GM19238 (cell line): ENCODE data around the gene FFAR1.
"Not testable (repeated sequence)": the region's sequence is repeated elsewhere in the genome, so short reads cannot be mapped to it uniquely, and the experiment has no call there.

Experiments
- DNase-seq: peaks from one replicate; pipeline ENCODE4 v3.0.0; 2011; ENCODE audit warnings: low spot score; ENCODE audit not compliant: insufficient read length

FFAR1 gene

DNA sequence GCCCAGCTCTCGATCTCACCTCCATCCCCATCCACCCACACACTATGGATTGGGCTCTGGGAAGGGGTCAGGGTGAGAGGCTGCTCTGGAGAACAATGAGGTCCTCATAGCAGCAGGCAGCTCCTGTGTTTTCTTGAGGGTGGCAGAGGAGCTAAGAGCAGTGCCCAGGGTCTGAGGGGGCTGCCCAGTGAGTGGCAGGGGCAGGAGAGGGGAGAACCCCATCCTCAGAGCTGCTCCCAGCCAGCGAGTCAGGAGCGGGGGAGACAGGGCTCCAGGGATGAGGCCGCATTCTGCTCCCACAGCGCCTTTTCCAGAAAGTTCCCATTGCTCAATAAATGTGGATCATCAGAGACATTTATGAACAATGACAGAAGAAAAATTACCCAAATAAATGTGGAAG, 12.4 kb downstream of the FFAR1 start:
- DNase-seq = not testable (repeated sequence)

DNA sequence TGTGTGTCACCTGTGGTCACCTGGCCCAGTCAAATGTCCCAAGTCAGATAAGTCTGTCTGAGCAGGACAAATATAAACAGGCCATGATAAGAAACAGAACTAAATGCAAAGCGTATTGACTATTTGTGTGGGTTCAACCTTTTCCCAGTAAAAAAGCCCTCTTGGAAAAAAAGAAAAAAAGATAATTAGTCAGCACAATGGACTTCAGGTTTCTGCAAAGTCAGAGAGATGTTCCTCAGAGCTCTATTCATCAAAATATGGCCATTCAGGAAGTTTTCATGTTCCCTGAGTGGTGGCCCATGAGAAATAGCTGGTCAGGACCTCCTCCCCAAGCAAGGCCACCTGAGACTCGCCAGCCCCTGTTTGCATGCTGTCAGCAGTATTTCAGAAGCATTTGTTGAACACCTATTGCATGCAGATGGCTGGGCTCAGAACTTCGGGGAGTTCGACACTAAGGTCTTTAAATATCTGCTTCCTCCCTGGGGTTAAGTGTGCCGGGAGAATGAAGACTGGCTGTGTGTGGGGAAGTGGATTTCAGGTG, 13.2 kb downstream of the FFAR1 start:
- DNase-seq = no peak

GRCh38 chr19:35362261-35363000, 14.7 kb downstream of the FFAR1 start:
- DNase-seq = no peak

DNA sequence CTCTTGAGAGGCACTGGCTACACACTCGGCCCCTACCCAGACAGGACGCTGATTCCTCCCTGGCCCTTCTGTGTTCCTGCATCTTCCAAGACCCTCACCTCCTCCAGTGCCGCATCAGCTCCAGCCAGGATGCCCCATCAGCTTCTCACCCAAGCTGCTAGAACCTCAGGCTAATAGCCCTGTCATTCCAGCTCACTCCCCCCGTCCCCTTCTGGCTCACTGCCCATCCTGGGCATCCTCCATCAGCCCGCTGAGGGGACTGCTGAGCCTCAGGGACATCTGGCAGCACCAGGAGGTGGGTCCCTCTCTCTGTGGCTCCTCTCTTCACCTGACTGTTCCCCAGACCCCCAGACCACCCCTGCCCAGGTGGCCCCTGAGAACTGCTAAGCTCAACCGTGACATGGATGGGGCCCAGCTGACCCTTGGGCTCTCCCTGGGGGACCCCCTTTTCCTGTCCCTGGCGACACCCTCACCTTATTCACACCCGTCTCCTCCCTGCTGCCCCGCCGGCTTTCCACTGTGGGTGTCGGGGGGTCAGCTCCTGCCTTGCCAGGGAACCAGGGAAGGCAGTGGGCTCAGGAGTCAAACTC, 15.4 kb downstream of the FFAR1 start:
- no peak for DNase-seq

GRCh38 chr19:35363711-35364425, 16.2 kb downstream of the FFAR1 start:
- DNase-seq = no peak

DNA sequence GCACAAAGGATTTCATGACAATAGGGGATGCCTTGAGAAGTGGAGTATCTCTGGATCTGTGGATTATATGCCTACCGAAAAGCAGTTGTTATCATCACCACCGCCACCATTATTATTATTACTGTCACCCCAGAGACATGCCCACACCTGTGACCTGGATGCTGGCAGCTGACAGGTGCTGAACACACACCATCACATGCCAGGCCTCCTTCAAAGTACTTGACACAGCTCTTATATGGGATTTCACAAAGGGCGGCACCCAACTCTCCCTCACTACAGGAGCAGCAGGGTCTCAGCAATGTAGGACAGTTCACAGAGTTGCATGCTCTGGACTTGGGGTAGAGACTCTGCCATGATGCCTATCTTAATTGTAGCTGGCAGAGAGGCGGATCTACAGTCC, 17.6 kb downstream of the FFAR1 start:
- no peak for DNase-seq

DNA sequence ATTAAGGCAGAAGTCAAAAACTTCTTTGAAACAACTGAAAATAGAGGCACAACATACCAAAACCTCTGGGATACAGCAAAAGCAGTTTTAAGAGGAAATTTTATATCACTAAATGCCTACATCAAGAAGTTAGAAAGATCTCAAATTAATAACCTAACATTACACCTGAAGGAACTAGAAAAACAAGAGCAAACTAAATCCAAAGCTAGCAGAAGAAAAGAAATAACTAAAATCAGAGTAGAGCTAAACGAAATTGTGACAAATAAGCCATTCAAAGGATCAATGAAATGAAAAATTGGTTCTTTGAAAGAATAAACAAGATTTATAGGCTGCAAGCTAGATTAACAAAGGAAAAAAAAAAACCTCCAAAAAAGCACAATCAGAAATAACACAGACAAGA, 20.7 kb downstream of the FFAR1 start:
- DNase-seq = no peak

DNA sequence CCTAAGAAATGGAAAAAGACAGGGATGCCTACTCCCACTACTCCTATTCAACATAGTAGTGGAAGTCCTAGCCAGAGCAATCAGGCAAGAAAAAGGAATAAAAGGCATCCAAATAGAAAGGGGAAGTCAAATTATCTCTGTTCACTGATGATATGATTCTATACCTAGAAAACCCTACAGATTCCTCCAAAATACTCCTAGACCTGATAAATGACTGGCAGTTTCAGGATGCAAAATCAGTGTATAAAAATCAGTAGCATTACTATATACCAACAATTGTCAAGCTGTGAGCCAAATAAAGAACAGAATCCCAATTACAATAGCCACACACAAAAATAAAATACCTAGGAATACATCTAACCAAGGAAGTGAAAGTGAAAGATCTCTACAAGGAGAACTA, 21.8 kb downstream of the FFAR1 start:
- DNase-seq = no peak

GRCh38 chr19:35370722-35371121, 23.0 kb downstream of the FFAR1 start, which contains the start of gene GPR42:
Gene GPR42 (plus strand): TSS chr19:35371068. CDS start chr19:35371360, 292 bp downstream.
- no peak for DNase-seq

DNA sequence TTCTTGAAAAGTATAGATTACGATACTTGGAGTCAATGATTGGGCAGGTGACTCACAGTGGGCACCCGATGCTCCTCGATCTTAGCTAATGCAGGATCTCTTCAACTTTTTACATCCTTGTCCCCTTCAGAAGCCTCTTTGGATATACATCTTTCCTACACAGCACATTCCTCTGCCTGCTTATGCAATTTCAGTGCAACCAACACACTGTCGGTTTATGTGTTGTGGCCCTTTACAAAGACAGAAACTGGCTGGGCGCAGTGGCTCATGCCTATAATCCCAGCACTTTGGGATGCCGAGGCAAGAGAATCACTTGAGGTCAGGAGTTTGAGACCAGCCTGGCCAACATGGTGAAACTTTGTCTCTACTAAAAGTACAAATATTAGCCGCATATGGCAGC, 25.8 kb downstream of the FFAR1 start:
- no peak for DNase-seq

DNA sequence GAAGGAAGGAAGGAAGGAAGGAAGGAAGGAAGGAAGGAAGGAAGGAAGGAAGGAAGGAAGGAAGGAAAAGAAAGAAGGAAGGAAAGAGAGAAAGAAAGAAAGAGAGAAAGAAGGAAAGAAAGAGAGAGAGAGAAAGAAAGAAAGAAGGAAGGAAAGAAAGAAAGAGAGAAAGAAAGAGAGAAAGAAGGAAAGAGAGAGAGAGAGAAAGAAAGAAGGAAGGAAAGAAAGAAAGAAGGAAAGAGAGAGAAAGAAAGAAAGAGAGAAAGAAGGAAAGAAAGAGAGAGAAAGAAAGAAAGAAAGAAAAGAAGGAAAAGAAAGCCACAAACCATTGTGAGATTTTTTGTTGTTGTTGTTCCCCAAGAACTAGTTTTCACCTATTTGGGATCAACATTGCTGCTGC, 26.3 kb downstream of the FFAR1 start:
- not testable (repeated sequence) for DNase-seq

GRCh38 chr19:35375505-35376307, 28.0 kb downstream of the FFAR1 start:
- DNase-seq = no peak

GRCh38 chr19:35377656-35378055, 30.0 kb downstream of the FFAR1 start:
- DNase-seq = no peak

GRCh38 chr19:35378356-35378755, 30.7 kb downstream of the FFAR1 start:
- DNase-seq = no peak

GRCh38 chr19:35379545-35379944, 31.8 kb downstream of the FFAR1 start:
- DNase-seq = not testable (repeated sequence)

- DNase-seq = no peak
Measured at GRCh38 chr19:35379992-35380391, 32.3 kb downstream of the FFAR1 start.

DNA sequence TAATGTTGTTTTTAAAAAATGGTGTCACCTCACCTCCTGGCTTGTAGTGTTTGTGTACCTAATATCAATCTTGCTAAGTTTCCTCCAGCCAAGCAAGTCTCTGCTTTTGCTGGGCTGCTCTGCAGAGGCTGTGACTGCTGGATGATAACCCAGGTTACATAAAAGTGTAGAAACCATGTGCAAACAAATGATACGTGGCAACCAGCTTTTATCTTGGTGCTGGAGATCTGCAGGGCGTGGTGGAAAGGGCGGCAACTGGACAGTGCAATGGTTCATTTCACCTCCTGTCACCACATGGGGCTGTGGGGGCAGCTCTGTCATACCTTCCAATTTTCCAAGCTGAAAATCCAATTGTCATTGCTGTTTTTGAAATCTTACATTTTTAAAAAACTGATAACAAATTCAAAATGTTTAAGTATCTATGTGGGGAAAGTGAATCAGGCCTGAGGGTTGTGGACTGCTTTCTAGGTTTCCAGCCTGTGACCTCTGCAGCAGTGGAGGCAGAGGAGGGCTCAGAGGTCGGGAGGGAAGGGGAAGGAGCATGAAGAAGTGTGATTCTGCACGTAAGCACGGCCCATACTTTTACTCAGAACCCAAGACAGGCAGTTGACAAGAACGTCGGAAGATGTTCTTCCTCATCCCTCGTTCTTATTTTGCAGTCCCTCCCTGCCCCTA, 32.9 kb downstream of the FFAR1 start:
- DNase-seq = no peak

- DNase-seq = no peak
Measured at GRCh38 chr19:35381318-35381717, 33.6 kb downstream of the FFAR1 start.

DNA sequence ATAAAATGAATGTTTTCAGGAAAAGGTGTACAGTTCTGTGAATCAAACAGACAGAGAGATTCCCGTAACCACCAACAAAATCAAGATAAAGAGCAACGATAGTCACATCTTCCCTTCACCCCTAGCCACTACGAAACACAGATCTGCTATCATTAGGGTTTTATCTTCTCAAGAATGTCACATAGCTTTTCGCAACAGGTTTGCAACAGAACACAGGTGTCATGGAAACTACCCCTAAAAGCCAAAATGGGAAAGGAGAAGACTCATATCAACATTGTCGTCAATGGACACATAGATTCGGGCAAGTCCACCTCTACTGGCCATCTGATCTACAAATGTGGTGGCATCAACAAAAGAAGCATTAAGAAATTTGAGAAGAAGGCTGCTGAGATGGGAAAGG, 34.2 kb downstream of the FFAR1 start:
- no peak for DNase-seq

- no peak for DNase-seq
Measured at GRCh38 chr19:35383536-35383935, 35.8 kb downstream of the FFAR1 start.
